Gastroesophageal sphincter (tissue), 3 donors: ENCODE measurements around the gene CTNNA3.

Experiments used
- CTCF ChIP-seq, 4 experiments: fragments of 200-600 bp in 2 of 4; fragments of 450-650 bp in 2 of 4; sonication (generic) in 1 of 4; IDR thresholded peaks; one replicate each; pipeline ENCODE4 v1.5.1; 2017 to 2019; ENCODE audit warnings: antibody characterized with exemption in 4 of 4, mild to moderate bottlenecking in 2 of 4, moderate library complexity in 2 of 4
- EP300 ChIP-seq: sonication (generic); formaldehyde crosslinking; IDR thresholded peaks from one replicate; pipeline ENCODE4 v1.6.1; 2017; ENCODE audit warnings: antibody characterized with exemption, mild to moderate bottlenecking
- POLR2A ChIP-seq, 2 donors: fragments of 450-650 bp; IDR thresholded peaks; one replicate each; pipeline ENCODE4 v1.6.1; 2017; ENCODE audit warnings: antibody characterized with exemption in 2 of 2, mild to moderate bottlenecking in 2 of 2, moderate library complexity in 1 of 2
- POLR2AphosphoS5 ChIP-seq: sonication (generic); formaldehyde crosslinking; IDR thresholded peaks from one replicate; pipeline ENCODE4 v1.6.1; 2017; ENCODE audit warnings: antibody characterized with exemption

GRCh38 chr10:67173787-67174186 is 522.2 kb downstream of the CTNNA3 start:
- no peak for TF ChIP-seq POLR2AphosphoS5
- no peak for TF ChIP-seq CTCF (IDR thresholded peaks at IDR 0.05)
- no peak for TF ChIP-seq POLR2A (IDR thresholded peaks at IDR 0.05)
- TF ChIP-seq EP300: no peak
